Measurements from ENCODE around the gene NOC2L. TPM values are rescaled to one million over a fixed set of nuclear protein-coding genes. Genes with fewer than 3 reads are reported as not detected.

The NOC2L gene
- total RNA-seq, 4 donors from 2014 or later, result 21.8 to 58.8 (median 37.5) TPM

DNA sequence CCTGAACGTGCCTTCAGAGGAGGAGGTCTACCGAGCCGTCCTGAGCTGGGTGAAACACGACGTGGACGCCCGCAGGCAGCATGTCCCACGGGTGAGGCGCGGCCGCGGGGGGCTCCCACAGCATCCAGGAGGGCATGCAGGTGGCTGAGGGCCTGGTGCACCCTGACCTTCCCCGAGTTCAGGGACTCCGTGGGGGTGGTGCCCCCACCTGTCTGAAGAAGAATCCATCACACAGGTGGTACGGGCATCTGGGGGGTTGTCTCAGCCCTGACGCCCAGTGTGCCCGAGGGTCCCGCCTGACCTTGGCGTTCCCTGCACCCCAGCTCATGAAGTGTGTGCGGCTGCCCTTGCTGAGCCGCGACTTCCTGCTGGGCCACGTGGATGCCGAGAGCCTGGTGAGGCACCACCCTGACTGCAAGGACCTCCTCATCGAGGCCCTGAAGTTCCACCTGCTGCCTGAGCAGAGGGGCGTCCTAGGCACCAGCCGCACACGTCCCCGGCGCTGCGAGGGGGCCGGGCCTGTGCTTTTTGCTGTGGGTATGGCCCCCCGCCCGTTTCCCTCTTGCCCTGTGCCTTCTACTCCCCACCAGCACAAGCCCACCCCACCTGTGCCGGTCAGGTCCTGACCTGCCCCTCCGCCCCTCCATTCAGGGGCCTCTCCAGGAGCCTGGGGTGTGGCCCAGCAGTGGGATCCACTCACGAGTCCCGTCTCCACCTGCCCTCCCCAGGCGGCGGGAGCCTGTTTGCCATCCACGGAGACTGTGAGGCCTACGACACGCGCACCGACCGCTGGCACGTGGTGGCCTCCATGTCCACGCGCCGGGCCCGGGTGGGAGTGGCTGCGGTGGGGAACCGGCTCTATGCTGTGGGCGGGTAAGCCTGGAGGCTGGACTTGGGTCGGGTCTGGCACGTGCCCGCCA, 3.6 kb upstream of the NOC2L start:
- Histone ChIP-seq H3K36me3 (no peaks in the 10 kb centered on the region), H3K4me1 (peaks cover 5 to 19% of the 10 kb centered on the region in 2 donors), H3K4me3 (no peak overlapping the region), H3K9me3 (no peaks in the 10 kb centered on the region), H3K27ac (no peak overlapping the region), H3K27me3 (no peaks in the 10 kb centered on the region)
- intact Hi-C loops (cut with DNase I; ENCODE audit: low total_unique reads), result no loop called here
- no peak for TF ChIP-seq POLR2A (IDR thresholded peaks at IDR 0.05)
- TF ChIP-seq, protein P1, sequence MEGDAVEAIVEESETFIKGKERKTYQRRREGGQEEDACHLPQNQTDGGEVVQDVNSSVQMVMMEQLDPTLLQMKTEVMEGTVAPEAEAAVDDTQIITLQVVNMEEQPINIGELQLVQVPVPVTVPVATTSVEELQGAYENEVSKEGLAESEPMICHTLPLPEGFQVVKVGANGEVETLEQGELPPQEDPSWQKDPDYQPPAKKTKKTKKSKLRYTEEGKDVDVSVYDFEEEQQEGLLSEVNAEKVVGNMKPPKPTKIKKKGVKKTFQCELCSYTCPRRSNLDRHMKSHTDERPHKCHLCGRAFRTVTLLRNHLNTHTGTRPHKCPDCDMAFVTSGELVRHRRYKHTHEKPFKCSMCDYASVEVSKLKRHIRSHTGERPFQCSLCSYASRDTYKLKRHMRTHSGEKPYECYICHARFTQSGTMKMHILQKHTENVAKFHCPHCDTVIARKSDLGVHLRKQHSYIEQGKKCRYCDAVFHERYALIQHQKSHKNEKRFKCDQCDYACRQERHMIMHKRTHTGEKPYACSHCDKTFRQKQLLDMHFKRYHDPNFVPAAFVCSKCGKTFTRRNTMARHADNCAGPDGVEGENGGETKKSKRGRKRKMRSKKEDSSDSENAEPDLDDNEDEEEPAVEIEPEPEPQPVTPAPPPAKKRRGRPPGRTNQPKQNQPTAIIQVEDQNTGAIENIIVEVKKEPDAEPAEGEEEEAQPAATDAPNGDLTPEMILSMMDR (IDR thresholded peaks at IDR 0.05), result no peak
- DNase-seq, result no peak

DNA sequence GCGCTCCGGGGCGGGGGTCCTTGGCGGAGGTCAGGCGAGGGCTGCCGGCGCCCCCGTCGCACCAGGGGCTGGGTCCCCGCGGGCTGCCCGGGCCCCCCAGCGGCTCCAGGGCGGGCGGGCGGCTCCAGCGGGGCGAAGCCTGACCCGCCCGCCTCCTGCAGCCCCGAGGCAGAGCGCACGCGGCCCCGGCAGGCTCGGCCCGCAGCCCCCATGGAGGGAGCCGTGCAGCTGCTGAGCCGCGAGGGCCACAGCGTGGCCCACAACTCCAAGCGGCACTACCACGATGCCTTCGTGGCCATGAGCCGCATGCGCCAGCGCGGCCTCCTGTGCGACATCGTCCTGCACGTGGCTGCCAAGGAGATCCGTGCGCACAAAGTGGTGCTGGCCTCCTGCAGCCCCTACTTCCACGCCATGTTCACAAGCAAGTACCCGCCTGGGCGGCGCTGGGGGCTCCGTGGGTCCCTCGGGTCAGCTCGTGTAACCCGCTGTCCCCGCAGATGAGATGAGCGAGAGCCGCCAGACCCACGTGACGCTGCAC, 2.1 kb upstream of the NOC2L start:
- intact Hi-C loops (cut with DNase I; ENCODE audit: low total_unique reads), result no loop called here
- H3K27ac ChIP-seq, result no peak overlapping the region
- no peak for DNase-seq
- no peaks in the 10 kb centered on the region for H3K27me3 ChIP-seq
- peak overlapping the region; percentile 46 to 62 for H3K4me3 ChIP-seq
- peaks cover 8 to 18% of the 10 kb centered on the region in 2 donors for H3K4me1 ChIP-seq
- H3K9me3 ChIP-seq, result no peaks in the 10 kb centered on the region
- H3K36me3 ChIP-seq, result no peaks in the 10 kb centered on the region
- peak in 1 of 2 donors; percentile 4 for TF ChIP-seq POLR2A (IDR thresholded peaks at IDR 0.05)
- TF ChIP-seq, protein P1 (IDR thresholded peaks at IDR 0.05), result no peak

DNA sequence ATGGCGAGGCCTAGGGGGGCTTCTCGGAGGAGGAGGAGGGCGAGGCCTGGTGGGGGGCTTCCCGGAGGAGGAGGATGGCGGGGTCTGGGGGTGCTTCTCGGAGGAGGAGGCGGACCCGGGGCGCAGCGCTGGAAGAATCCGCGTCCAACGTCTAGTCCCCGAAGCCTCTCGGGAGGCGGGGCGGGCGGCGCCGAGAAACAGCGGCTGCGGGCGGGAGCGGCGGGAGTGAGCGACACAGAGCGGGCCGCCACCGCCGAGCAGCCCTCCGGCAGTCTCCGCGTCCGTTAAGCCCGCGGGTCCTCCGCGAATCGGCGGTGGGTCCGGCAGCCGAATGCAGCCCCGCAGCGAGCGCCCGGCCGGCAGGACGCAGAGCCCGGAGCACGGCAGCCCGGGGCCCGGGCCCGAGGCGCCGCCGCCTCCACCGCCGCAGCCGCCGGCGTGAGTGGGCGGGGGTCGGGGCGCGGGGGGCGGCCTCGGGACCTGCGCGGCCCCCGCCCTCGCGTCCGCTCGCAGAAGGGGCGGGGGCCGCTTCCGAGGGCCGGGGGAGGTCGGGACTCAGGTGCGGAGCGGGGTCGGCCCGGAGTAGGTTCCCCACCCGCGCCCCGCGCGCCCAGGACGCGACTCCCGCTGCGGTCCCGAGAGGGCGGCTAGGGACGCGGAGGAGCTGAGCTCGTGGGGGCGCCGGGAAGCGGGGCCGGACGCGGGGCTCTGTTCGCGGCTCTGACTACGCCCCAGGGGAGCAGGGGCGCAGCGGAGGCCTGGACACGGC, 1.5 kb upstream of the NOC2L start, which contains the start of gene KLHL17:
KLHL17 (plus strand) TSS at position 222 of the 769 bp plus-strand sequence; CDS start at position 332, 110 bp downstream.
- DNase-seq, result peak; percentile 62 to 70
- Histone ChIP-seq H3K27me3 (no peaks in the 10 kb centered on the region), H3K27ac (peak within 1 kb of the TSS; percentile 7 to 25), H3K36me3 (no peaks in the 10 kb centered on the region), H3K9me3 (no peaks in the 10 kb centered on the region), H3K4me3 (peak within 1 kb of the TSS; percentile 46 to 62), H3K4me1 (peaks cover 8 to 13% of the 10 kb centered on the region in 2 donors)
- TF ChIP-seq, protein P1 (IDR thresholded peaks at IDR 0.05), result no peak
- TF ChIP-seq POLR2A (IDR thresholded peaks at IDR 0.05), result peak in 1 of 2 donors; percentile 2
- intact Hi-C loops (cut with DNase I; ENCODE audit: low total_unique reads), result no loop called here

DNA sequence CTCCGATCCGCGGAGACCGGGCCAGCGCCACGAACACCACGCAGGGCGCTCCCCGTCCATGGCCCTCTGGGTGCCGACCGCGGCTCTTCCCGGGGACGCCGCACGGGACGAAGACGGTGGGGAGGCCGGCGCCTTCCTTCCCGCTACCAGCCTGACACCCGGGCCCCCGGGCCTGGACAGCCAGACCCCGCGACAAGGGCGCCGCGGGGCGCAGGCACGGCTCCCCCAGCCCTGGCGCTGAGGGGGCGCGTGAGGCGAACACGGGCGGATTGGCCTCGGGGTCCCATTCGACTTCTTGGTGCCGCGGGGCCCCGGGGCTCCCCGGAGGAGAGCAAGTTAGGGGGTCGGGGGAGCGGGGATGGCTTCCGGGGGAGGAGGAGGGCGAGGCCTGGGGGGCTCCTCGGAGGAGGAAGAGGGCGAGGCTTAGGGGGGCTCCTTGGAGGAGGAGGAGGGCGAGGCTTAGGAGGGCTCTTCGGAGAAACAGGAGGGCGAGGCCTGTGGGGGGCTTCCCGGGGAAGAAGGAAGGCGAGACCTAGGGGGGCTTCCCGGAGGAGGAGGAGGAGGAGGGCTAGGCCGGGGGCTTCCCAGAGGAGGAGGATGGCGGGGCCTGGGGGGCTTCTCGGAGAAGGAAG, 791 bp upstream of the NOC2L start:
- TF ChIP-seq, protein P1 (IDR thresholded peaks at IDR 0.05), result no peak
- no peak for TF ChIP-seq POLR2A (IDR thresholded peaks at IDR 0.05)
- peak overlapping the region; percentile 46 to 62 for H3K4me3 ChIP-seq
- H3K27me3 ChIP-seq, result no peaks in the 10 kb centered on the region
- H3K27ac ChIP-seq, result peak overlapping the region; percentile 7 to 25
- peaks cover 8 to 13% of the 10 kb centered on the region in 2 donors for H3K4me1 ChIP-seq
- no peaks in the 10 kb centered on the region for H3K36me3 ChIP-seq
- intact Hi-C loops (cut with DNase I; ENCODE audit: low total_unique reads), result no loop called here
- H3K9me3 ChIP-seq, result no peaks in the 10 kb centered on the region
- DNase-seq, result no peak
